ENCODE data around the gene ASIC4. TPM values are rescaled to one million over a fixed set of nuclear protein-coding genes. Genes with fewer than 3 reads are reported as not detected.

Gene ASIC4, protein sequence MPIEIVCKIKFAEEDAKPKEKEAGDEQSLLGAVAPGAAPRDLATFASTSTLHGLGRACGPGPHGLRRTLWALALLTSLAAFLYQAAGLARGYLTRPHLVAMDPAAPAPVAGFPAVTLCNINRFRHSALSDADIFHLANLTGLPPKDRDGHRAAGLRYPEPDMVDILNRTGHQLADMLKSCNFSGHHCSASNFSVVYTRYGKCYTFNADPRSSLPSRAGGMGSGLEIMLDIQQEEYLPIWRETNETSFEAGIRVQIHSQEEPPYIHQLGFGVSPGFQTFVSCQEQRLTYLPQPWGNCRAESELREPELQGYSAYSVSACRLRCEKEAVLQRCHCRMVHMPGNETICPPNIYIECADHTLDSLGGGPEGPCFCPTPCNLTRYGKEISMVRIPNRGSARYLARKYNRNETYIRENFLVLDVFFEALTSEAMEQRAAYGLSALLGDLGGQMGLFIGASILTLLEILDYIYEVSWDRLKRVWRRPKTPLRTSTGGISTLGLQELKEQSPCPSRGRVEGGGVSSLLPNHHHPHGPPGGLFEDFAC
- total RNA-seq (2021; ENCODE audit: unreplicated experiment): 0.21 TPM
- polyA plus RNA-seq (2012; ENCODE audit: insufficient read length): not detected
- Bru-seq, nascent RNA: percentile 21 among the genes with signal in this experiment
- percentile 31 among the genes with signal in this experiment for BruChase-seq, experiment 1, labeled RNA remaining after a 2-hour chase
- percentile 37 among the genes with signal in this experiment for BruChase-seq, experiment 2, labeled RNA remaining after a 6-hour chase
- long read RNA-seq, partial matches to known transcripts: 0 of 1 reads
- long read RNA-seq, other reads (novel, unspliced or antisense): 0 of 1 reads

GRCh38 chr2:219514196-219514761 is at the start of gene ASIC4:
TSS of gene ASIC4 (plus strand) at chr2:219514482. CDS start at chr2:219514725, 243 bp downstream.
- no TSS peak for BruUV-seq (replicated peaks)
- Histone ChIP-seq H3K9me3 (ENCODE audit: control insufficient read depth, insufficient read depth, low read depth, low read length) (no peaks in the 10 kb centered on the region), H3K27me3 (ENCODE audit: control insufficient read depth, insufficient read depth, low read length) (no peaks in the 10 kb centered on the region; the same call in 1 of the 2 replicates), H3K27ac (ENCODE audit: low read length) (no peak within 1 kb of the TSS), H3K4me1 (ENCODE audit: control insufficient read depth, insufficient read depth, low read length) (peaks cover 14% of the 10 kb centered on the region), H3K4me3 (ENCODE audit: low read depth in 2 of 2, low read length in 2 of 2) (no peak within 1 kb of the TSS), H3K36me3 (ENCODE audit: control insufficient read depth, insufficient read depth, low read length) (no peaks in the 10 kb centered on the region)
- intact Hi-C loops (cut with micrococcal nuclease; ENCODE audit: unreplicated experiment) (no loop called here), in situ Hi-C loops (cut with HindIII; ENCODE audit: low pct_unique_long_range_greater_than_20kb, low sequenced_read_pairs) (no loop called here)
- POLR2A ChIA-PET: no interaction called here
- CTCF ChIA-PET: no interaction called here
- no peak for TF ChIP-seq POLR2AphosphoS5 (IDR thresholded peaks at IDR 0.05; ENCODE audit: low read depth, low read length)
- TF ChIP-seq TCF7L2 (IDR thresholded peaks at IDR 0.05; ENCODE audit: low read depth, low read length): no peak
- TF ChIP-seq REST (IDR thresholded peaks at IDR 0.05; ENCODE audit: insufficient read depth in 1 of 2, low read depth in 2 of 2, low read length in 1 of 2): no peak
- TF ChIP-seq, protein P1, sequence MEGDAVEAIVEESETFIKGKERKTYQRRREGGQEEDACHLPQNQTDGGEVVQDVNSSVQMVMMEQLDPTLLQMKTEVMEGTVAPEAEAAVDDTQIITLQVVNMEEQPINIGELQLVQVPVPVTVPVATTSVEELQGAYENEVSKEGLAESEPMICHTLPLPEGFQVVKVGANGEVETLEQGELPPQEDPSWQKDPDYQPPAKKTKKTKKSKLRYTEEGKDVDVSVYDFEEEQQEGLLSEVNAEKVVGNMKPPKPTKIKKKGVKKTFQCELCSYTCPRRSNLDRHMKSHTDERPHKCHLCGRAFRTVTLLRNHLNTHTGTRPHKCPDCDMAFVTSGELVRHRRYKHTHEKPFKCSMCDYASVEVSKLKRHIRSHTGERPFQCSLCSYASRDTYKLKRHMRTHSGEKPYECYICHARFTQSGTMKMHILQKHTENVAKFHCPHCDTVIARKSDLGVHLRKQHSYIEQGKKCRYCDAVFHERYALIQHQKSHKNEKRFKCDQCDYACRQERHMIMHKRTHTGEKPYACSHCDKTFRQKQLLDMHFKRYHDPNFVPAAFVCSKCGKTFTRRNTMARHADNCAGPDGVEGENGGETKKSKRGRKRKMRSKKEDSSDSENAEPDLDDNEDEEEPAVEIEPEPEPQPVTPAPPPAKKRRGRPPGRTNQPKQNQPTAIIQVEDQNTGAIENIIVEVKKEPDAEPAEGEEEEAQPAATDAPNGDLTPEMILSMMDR (IDR thresholded peaks at IDR 0.05): no peak
- TF ChIP-seq SIN3A (IDR thresholded peaks at IDR 0.05; ENCODE audit: borderline replicate concordance, insufficient read depth, low read depth, low read length): no peak
- DNase-seq (ENCODE audit: low read depth, low spot score): no peak
- ATAC-seq: no peak

DNA sequence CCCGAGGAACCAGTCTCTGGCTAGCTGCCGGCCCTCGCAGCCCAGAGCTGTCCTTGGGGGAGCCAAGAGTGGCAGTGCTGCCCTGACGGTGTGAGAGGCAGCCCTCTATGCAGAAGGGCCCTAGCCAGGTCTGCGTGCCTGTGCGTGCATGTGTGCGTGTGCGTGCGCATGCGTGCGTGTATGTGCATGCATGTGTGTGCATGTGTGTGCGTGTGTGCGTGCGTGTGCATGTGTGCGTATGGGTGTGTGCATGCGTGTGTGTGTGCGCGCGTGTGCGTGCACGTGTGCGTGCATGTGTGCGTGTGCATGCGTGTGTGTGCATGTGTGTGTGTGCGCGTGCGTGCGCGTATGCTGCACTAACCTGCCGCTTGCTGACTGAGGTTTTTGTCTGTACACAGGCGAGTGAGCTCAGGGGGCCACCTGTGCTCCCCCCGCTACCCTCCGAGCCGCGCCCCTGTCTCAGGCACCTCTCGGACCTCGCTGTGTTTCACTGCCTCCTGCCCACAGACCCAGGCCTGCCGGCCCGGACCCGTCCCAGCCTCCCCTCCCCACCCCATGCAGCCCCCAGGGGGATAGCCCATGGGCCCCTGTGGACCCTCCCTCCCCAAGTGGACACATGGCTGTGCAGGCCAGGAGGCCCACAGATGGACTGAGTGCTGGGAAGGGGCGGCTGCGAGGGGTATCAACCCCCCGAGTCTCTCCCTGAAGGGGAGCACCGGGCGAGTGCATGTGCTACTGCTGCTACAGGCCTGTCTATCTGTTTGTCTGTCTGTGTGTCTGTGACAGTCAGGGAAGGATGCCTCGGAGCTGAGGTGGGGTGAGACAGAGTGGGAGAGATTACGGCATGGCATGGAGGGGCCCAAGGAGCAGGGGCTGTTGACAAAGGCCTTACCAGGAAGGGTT is 48.4 kb upstream of the ASIC4 start:
- BruUV-seq (replicated peaks): no TSS peak
- H3K27me3 ChIP-seq (ENCODE audit: control insufficient read depth, insufficient read depth, low read length): no peaks in the 10 kb centered on the region
- in situ Hi-C loops (cut with HindIII; ENCODE audit: low pct_unique_long_range_greater_than_20kb, low sequenced_read_pairs): no loop called here
- H3K36me3 ChIP-seq (ENCODE audit: control insufficient read depth, insufficient read depth, low read length): no peaks in the 10 kb centered on the region
- TF ChIP-seq, protein P1 (IDR thresholded peaks at IDR 0.05): no peak
- no peak for TF ChIP-seq REST (IDR thresholded peaks at IDR 0.05; ENCODE audit: insufficient read depth in 1 of 2, low read depth in 2 of 2, low read length in 1 of 2)
- no peak for TF ChIP-seq SIN3A (IDR thresholded peaks at IDR 0.05; ENCODE audit: borderline replicate concordance, insufficient read depth, low read depth, low read length)
- TF ChIP-seq POLR2AphosphoS5 (IDR thresholded peaks at IDR 0.05; ENCODE audit: low read depth, low read length): no peak
- TF ChIP-seq TCF7L2 (IDR thresholded peaks at IDR 0.05; ENCODE audit: low read depth, low read length): no peak
- ATAC-seq (no peak), DNase-seq (ENCODE audit: low read depth, low spot score) (no peak)
- ChIA-PET POLR2A (no interaction called here), CTCF (no interaction called here)
- intact Hi-C loops (cut with micrococcal nuclease; ENCODE audit: unreplicated experiment): no loop called here
- no peaks in the 10 kb centered on the region for H3K9me3 ChIP-seq (ENCODE audit: control insufficient read depth, insufficient read depth, low read depth, low read length)
- H3K4me1 ChIP-seq (ENCODE audit: control insufficient read depth, insufficient read depth, low read length): peaks cover 7% of the 10 kb centered on the region; the same call in 1 of the 2 replicates
- no peak overlapping the region for H3K27ac ChIP-seq (ENCODE audit: low read length)
- no peak overlapping the region for H3K4me3 ChIP-seq (ENCODE audit: low read depth in 2 of 2, low read length in 2 of 2)
